D721Med (cell line): Measurements from ENCODE around the gene FKBP4.
A peak's percentile ranks its signal among the peaks of the same experiment; 100 is the strongest.

Experiments used
- DNase-seq: peaks from one replicate; pipeline ENCODE4 v3.0.0; 2011; ENCODE audit warnings: low spot score; ENCODE audit not compliant: insufficient read length
- FAIRE-seq: peaks from 2 replicates; lab custom pipeline; 2011; peaks lifted over from hg19 to GRCh38; lab: Jason Lieb, UNC
- CTCF ChIP-seq: IDR thresholded peaks from 2 replicates; pipeline ENCODE4 v1.5.1; 2012; ENCODE audit warnings: mild to moderate bottlenecking, control low read depth; ENCODE audit not compliant: insufficient read depth; ENCODE audit errors: missing control alignments

FKBP4 gene

GRCh38 chr12:2794736-2795289 is at the start of gene FKBP4:
Gene FKBP4, plus strand, starts transcription at chr12:2794970. Its CDS starts 170 bp downstream, at chr12:2795140.
- TF ChIP-seq CTCF: no peak
- no peak for FAIRE-seq
- DNase-seq: peak; percentile 98

GRCh38 chr12:2745655-2746054 is 49.1 kb upstream of the FKBP4 start:
- DNase-seq: no peak
- no peak for FAIRE-seq
- TF ChIP-seq CTCF: no peak

- DNase-seq: no peak
- FAIRE-seq: no peak
- no peak for TF ChIP-seq CTCF
Measured at GRCh38 chr12:2749580-2749979, 45.2 kb upstream of the FKBP4 start.

GRCh38 chr12:2750185-2750584 is 44.6 kb upstream of the FKBP4 start:
- DNase-seq (no peak), FAIRE-seq (no peak)
- TF ChIP-seq CTCF: no peak

- DNase-seq (no peak), FAIRE-seq (no peak)
- TF ChIP-seq CTCF: no peak
Measured at GRCh38 chr12:2751230-2751629, 43.5 kb upstream of the FKBP4 start.

- FAIRE-seq: no peak
- TF ChIP-seq CTCF: no peak
- DNase-seq: no peak
Measured at GRCh38 chr12:2751686-2752085, 43.1 kb upstream of the FKBP4 start.

- no peak for FAIRE-seq
- no peak for TF ChIP-seq CTCF
- DNase-seq: no peak
Measured at GRCh38 chr12:2752676-2753371, 41.9 kb upstream of the FKBP4 start.
